Kidney (tissue), 14 donors: Measurements from ENCODE around the gene ISCA2. TPM values are rescaled to one million over a fixed set of nuclear protein-coding genes. Genes with fewer than 3 reads are reported as not detected.

Experiments used
- DNase-seq, 5 donors: peaks; one replicate each; pipeline ENCODE4 v3.0.0-alpha.2; 2013 to 2020
- FAIRE-seq: peaks from 2 replicates; lab custom pipeline; 2012; peaks lifted over from hg19 to GRCh38; lab: Jason Lieb, UNC
- H3K27ac ChIP-seq, 2 donors: one replicate each; pipeline ENCODE4 v1.7.0; 2013; ENCODE audit warnings: low read depth in 2 of 2, low read length in 2 of 2, inconsistent platforms in 1 of 2
- H3K27me3 ChIP-seq: one replicate; pipeline ENCODE4 v1.7.1; 2013; ENCODE audit warnings: low read length, inconsistent platforms; ENCODE audit not compliant: control insufficient read depth, insufficient read depth
- H3K36me3 ChIP-seq, 3 donors: one replicate each; pipeline versions ENCODE4 v1.7.0 to v1.7.1; 2013; ENCODE audit warnings: low read length in 3 of 3, control low read depth in 1 of 3, inconsistent platforms in 1 of 3; ENCODE audit not compliant: insufficient read depth in 3 of 3, control insufficient read depth in 2 of 3
- H3K4me1 ChIP-seq, 3 donors: one replicate each; pipeline versions ENCODE4 v1.7.0 to v1.7.1; 2013; ENCODE audit warnings: low read length in 3 of 3, inconsistent platforms in 1 of 3, low read depth in 1 of 3; ENCODE audit not compliant: control insufficient read depth in 2 of 3, insufficient read depth in 2 of 3
- H3K4me3 ChIP-seq, 3 donors: one replicate each; pipeline versions ENCODE4 v1.7.0 to v1.8.1; 2013; ENCODE audit warnings: low read length in 3 of 3, control low read depth in 1 of 3, inconsistent platforms in 1 of 3
- H3K9ac ChIP-seq, 3 donors: one replicate each; pipeline versions ENCODE4 v1.7.0 to v1.7.1; 2013; ENCODE audit warnings: low read length in 3 of 3, control low read depth in 1 of 3, inconsistent platforms in 1 of 3
- H3K9me3 ChIP-seq, 3 donors: one replicate each; pipeline versions ENCODE4 v1.7.0 to v1.7.1; 2013; ENCODE audit warnings: low read length in 3 of 3, control low read depth in 1 of 3, inconsistent platforms in 1 of 3; ENCODE audit not compliant: control insufficient read depth in 2 of 3, insufficient read depth in 1 of 3
- intact Hi-C: fragments of 100-400 bp; cut with DNase I; formaldehyde crosslinking; loops from one replicate; pipeline ENCODE4 v1.11.1; 2022
- polyA plus RNA-seq: library from polyadenylated mRNA; stranded (reverse); fragments of 350-450 nt; fragmentation: Illumina TruSeq; extraction: RNeasy Lipid Tissue Mini Kit (QIAGEN cat#74804); gene quantifications from one replicate; pipeline ENCODE4 v1.2.3, GENCODE V29; 2014; ENCODE audit warnings: low read depth, low replicate concordance; ENCODE audit not compliant: insufficient read depth
- total RNA-seq: library from RNA; stranded (reverse); fragmentation: NEBNext Ultra II Directional; extraction: Animal tissue kit (Norgen Biotek cat#: 25700); gene quantifications from one replicate; pipeline ENCODE4 v1.2.1, GENCODE V29; 2021
- TF ChIP-seq, protein P1 (sequence below): IDR thresholded peaks from 3 replicates; pipeline ENCODE4 v1.5.1; 2012; ENCODE audit warnings: mild to moderate bottlenecking, moderate library complexity, borderline replicate concordance; ENCODE audit not compliant: insufficient read depth; ENCODE audit errors: extremely low read depth
- donor health status: control.
- donor health status: control.
- donor health status: control.
- donor health status: control.
- donor health status: control.
- donor health status: DM: yes; HTN: yes; CAD: no.
- donor health status: Normal renal cell carcinoma (clear cell type).

Gene ISCA2
- total and polyA plus RNA-seq, 2 donors from 2014 or later: 27.1 to 60.1 TPM

DNA sequence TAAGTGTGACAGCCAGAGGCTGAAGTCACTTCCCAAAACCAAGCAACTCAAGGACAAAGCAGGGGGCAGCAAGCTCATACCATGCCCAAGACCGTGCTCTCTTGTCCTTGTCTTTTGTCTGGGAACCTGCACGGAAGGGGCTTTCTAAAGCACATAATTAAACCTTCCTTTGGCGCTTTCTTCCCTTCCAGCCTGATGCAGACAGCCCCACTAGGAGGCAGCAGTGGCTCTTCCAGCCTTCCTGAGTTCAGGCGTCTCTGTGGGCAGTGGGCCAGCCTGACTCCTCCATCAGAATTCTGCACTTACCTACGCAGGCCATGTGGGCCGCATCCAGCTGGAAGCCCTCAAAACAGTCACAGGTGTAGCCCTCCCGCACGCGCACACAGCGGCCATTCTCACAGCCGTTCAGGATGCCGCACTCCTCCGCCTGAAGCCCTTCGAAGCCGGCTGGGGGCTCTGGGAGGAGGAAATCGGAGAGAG lies 7.6 kb downstream of the ISCA2 start:
- no peak overlapping the region for H3K4me3 ChIP-seq
- TF ChIP-seq, protein P1, sequence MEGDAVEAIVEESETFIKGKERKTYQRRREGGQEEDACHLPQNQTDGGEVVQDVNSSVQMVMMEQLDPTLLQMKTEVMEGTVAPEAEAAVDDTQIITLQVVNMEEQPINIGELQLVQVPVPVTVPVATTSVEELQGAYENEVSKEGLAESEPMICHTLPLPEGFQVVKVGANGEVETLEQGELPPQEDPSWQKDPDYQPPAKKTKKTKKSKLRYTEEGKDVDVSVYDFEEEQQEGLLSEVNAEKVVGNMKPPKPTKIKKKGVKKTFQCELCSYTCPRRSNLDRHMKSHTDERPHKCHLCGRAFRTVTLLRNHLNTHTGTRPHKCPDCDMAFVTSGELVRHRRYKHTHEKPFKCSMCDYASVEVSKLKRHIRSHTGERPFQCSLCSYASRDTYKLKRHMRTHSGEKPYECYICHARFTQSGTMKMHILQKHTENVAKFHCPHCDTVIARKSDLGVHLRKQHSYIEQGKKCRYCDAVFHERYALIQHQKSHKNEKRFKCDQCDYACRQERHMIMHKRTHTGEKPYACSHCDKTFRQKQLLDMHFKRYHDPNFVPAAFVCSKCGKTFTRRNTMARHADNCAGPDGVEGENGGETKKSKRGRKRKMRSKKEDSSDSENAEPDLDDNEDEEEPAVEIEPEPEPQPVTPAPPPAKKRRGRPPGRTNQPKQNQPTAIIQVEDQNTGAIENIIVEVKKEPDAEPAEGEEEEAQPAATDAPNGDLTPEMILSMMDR: peak; percentile 71
- intact Hi-C loops: no loop called here
- peak in 4 of 5 donors; percentile 89 to 96 (median 92) for DNase-seq
- no peaks in the 10 kb centered on the region for H3K4me1 ChIP-seq
- FAIRE-seq: no peak
- H3K36me3 ChIP-seq: no peaks in the 10 kb centered on the region
- no peak overlapping the region for H3K9ac ChIP-seq
- H3K27me3 ChIP-seq: no peaks in the 10 kb centered on the region
- no peaks in the 10 kb centered on the region for H3K9me3 ChIP-seq
- no peak overlapping the region for H3K27ac ChIP-seq

DNA sequence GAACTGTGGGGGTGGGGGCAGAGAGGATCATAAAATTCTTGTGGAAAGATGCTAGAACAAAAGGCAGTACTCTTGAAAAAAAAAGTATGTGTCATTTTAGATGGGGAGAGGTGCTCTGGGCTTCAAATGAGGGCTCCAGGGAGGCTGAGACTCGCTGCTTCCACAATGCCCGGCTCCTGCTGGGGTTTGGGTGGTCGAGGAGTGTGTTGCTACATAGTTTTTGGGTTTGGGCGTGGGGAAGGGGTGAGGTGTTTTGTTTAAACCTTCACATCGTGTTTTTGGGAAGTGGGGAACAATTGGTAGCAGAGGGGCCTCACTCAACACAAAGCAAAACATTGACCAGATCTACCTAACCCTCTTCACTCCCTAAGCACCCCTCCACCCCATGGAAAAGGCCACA lies 8.1 kb downstream of the ISCA2 start:
- Histone ChIP-seq H3K36me3 (no peaks in the 10 kb centered on the region), H3K4me1 (no peaks in the 10 kb centered on the region), H3K27ac (no peak overlapping the region), H3K27me3 (no peaks in the 10 kb centered on the region), H3K9me3 (no peaks in the 10 kb centered on the region), H3K4me3 (no peak overlapping the region), H3K9ac (no peak overlapping the region)
- intact Hi-C loops: no loop called here
- TF ChIP-seq, protein P1: no peak
- DNase-seq: no peak
- FAIRE-seq: no peak

GRCh38 chr14:74502236-74503019 lies 8.9 kb downstream of the ISCA2 start:
- Histone ChIP-seq H3K9me3 (no peaks in the 10 kb centered on the region), H3K27me3 (no peaks in the 10 kb centered on the region), H3K27ac (no peak overlapping the region), H3K36me3 (no peaks in the 10 kb centered on the region), H3K4me1 (no peaks in the 10 kb centered on the region), H3K4me3 (no peak overlapping the region), H3K9ac (no peak overlapping the region)
- TF ChIP-seq, protein P1: peak; percentile 32
- intact Hi-C loops: no loop called here
- no peak for FAIRE-seq
- peak in 4 of 5 donors; percentile 56 to 87 (median 69) for DNase-seq
